GM19438 (cell line): Measurements from ENCODE around the gene SUGCT.
"Not testable (repeated sequence)": the region's sequence is repeated elsewhere in the genome, so short reads cannot be mapped to it uniquely, and the experiment has no call there.

ENCODE experiments used
- ATAC-seq: cut with Tn5 transposase; IDR thresholded peaks from one replicate; pipeline ENCODE4 v1.9.1; 2021; ENCODE audit warnings: low read depth; ENCODE audit not compliant: unreplicated experiment

The SUGCT gene

GRCh38 chr7:40380111-40380510, 245.3 kb downstream of the SUGCT start:
- ATAC-seq: no peak

- ATAC-seq: no peak
These were observed 247.3 kb downstream of the SUGCT start for GRCh38 chr7:40382145-40382544.

- ATAC-seq: no peak
These were observed 258.9 kb downstream of the SUGCT start for GRCh38 chr7:40393660-40394059.

DNA sequence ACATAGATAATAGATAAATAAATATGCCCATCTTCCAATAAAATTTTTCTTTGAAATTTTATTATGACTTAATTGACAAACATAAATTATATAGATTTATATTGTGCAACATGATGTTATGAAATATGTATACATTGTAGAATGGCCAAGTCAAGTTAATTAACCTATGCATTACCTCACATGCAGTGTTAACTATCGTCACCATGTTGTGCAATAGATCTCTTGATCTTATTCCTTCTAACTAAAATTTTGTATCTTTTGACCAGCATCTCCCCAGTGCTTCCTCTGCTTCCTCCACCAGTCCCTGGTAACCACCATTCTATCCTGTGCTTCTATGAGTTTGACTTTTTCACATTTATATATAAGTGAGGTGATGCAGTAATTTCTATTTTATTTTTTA, 259.6 kb downstream of the SUGCT start:
- no peak for ATAC-seq

GRCh38 chr7:40400525-40400924, 265.7 kb downstream of the SUGCT start:
- ATAC-seq: no peak

GRCh38 chr7:40401406-40401805, 266.6 kb downstream of the SUGCT start:
- no peak for ATAC-seq

- no peak for ATAC-seq
These were observed 267.9 kb downstream of the SUGCT start for GRCh38 chr7:40402661-40403060.

DNA sequence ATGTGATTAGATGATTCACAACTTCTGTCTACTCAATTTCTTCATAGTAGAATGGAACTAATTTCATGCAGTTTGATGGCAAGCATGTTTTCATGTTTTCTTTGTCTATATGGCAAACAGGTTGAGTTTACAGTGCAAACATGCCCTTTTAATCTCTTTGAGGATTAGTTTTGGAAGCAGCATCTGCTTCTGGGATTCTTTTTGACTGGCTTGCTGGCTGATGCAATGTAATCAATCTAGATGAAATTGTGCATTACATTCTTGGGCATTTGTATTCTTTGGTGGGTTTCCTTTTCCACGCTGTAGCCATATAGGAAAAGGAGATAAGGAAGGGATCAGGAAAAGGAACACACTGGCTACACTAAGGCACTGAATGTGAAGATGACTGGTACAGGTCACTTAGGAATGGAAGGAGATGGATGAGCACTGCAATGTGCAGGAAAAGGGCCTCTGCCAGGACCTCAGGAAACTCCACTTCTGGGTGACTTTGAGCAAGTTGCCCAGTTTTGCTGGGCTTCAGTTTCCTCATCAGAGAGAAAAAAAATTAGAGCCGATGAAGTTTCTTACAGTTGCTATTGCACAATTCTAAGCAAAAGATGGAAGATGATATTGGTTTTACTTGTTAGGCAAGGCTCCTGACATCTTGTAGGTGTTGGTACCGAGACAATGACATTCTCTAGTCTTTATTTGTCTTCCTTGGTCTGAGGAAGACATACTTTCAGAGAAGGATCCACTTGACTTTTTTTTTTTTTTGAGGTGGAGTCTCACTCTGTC, 269.1 kb downstream of the SUGCT start:
- no peak for ATAC-seq

- ATAC-seq: no peak
These were observed 271.2 kb downstream of the SUGCT start for GRCh38 chr7:40405991-40406390.

GRCh38 chr7:40412323-40412722, 277.5 kb downstream of the SUGCT start:
- no peak for ATAC-seq

GRCh38 chr7:40414704-40415103, 279.9 kb downstream of the SUGCT start:
- not testable (repeated sequence) for ATAC-seq

DNA sequence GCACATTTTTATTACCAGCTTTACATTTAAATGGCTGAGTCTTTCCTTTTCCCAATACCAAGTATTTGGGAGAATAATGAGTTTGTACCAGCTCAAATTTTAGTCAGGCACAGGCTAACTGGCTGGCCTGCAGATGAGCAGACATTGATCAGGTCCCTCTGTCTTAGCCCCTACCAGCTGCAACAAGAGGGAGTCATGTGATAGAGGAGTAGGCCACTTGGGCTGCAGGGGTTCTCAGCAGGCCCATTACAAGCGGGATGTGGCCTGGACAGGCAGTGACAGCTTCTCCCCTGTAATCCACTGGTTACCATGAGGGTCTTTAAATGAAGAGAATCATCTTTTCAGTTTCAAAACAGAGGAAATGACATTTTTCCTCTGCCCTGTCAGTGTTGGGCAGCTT, 283.6 kb downstream of the SUGCT start:
- ATAC-seq: no peak

DNA sequence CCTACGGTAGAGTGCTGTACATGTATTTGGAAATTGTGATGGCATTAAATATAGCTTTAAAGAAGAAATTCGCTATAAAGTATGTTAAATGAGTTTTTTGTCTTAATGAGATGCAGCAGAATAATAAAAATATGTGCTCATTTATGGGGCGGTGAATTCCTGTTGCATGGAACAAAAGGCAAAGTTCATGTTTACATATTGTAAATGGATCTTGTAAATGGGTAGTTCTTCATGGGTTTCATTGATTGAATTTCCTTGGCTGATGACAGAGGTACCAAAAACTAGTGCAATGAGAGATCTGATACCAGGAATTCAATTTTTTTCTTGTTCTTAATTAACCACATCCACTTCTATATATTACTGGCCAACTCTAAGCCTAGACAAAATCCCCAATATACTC, 284.2 kb downstream of the SUGCT start:
- no peak for ATAC-seq

DNA sequence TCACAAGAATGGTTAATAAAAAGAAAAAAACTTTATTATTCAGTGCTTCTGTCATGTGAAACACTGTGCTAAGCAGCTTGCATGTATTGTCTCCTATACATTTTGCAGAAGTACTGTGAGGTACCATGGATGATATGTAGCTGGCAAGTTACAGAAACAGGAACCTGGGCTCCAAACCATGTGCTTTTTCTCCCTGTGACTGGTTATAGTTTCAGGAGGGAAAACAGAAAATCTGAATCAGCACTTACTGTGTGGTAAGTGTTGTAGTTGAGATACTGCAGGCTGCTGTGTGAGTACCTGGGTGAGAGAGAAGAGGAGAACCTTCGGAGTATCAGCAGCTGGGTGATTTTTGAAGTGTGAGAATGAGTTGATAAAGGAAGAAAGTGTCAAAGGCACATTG, 285.0 kb downstream of the SUGCT start:
- ATAC-seq: no peak

DNA sequence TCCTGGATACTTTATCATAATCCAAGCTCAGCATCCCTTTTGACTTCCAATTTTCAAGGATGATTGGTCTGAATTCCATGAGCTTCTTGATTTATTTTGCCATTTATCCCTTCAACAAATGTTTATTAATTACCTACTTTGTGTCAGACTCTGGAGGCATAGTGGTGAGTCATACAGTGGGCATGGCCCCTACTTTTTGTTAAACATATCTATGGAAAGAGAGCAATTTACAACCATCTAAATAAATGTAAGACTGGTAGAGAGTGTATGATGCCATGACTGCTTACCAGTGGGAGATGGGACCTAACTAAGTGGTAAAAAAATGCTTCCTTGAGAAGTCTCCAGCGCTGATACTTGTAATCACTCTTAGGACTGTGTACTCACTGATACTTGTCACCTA, 286.6 kb downstream of the SUGCT start:
- no peak for ATAC-seq

DNA sequence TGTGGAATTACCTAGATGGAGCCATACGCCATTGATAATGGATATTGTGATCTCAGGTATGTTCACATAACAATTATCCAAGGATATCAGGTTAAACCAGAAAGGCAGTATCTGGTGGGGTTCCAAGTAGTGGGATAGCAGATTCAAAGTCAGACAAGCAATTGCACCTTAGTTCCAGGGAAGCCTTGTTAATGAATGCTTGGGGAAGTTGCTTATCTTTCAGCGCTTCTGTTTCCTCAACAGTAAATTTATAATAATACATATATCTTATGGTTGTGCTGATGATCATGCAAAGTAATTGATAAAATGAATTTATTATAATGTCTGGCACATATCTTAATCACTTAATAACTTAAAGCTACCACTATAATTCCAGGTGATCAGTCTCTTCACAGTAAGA, 290.9 kb downstream of the SUGCT start:
- no peak for ATAC-seq

GRCh38 chr7:40428421-40428820, 293.6 kb downstream of the SUGCT start:
- ATAC-seq: no peak

- ATAC-seq: no peak
These were observed 295.0 kb downstream of the SUGCT start for GRCh38 chr7:40429826-40430225.

DNA sequence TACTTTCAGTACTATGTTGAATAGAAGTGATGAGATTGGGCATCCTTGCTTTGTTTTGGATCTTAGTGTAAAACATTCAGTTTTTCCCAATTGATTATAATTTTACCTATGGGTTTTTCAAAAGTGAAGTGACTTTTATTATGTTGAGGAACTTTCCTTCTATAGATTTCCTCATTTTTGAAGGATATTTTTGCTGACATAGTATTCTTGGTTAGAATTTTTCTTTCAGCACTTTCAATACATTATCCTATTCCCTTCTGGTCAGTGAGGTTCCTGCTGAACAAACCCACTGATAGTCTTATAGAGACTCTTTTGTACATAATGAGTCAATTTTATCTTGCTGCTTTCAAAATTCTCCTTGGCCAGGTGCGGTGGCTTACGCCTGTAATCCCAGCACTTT, 297.2 kb downstream of the SUGCT start:
- no peak for ATAC-seq

- no peak for ATAC-seq
These were observed 301.9 kb downstream of the SUGCT start for GRCh38 chr7:40436710-40437109.

DNA sequence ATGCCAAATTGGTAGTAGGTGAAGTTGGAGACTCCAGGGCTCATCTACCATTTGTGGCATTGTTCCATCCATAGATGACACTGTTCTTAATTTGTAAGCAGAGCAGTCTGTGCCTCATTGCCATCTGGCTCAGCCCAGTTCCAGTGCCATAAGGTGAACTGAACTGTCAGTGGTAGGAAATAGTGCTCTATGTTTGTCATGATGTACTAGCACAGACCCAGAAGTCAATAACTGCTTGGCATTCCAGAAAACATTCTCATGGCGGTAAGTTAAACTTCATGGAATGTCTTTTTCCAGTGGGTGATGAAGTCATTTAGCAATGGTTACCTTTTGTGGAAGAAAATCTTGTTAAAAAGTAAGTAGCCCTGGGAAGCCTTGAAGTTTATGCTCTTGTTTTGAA, 302.7 kb downstream of the SUGCT start:
- ATAC-seq: no peak

DNA sequence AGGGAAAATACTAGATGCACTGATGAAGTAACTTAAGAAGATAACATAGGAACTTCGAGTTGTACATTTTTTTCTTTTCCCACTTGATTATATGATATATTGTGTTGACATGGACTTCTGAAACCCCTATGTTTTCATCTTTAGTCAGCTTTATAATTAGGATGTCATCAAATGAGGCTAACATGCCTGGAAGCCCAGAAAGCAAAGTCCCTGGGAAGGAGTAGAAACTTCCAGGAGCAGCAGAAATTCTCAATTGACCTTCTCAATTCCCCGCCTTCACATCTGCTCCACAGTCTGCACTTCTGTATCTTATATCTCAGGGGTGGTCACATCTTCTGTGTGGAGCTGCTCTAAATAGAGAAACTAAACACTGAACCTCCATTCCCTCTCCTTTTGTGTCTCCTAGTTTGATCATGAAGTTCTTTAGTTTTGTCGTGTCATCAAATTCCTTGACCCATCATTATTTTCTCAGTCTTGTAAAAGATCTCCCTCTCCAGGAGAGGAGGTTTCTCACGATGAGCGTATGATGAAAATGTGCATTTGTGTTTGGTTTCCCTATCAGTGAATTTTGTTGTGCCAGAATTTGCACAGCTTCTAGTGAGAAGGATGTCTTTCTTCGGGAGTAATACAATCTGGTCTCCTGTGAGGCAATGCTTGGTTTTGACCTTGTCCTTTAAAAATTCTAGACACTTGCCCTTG, 303.3 kb downstream of the SUGCT start:
- ATAC-seq: no peak
